Tibial nerve (tissue), 4 donors: ENCODE data around the gene SLC35G3.

Experiments used
- CTCF ChIP-seq, 5 experiments: fragments of 200-600 bp in 3 of 5; fragments of 450-650 bp in 2 of 5; sonication (generic) in 3 of 5; IDR thresholded peaks; one replicate each; pipeline ENCODE4 v1.5.1; 2016 to 2019; ENCODE audit warnings: antibody characterized with exemption in 5 of 5, mild to moderate bottlenecking in 3 of 5, moderate library complexity in 2 of 5
- EP300 ChIP-seq, 2 donors: sonication (generic); formaldehyde crosslinking; IDR thresholded peaks; one replicate each; pipeline ENCODE4 v1.6.1; 2017; ENCODE audit warnings: antibody characterized with exemption in 2 of 2, mild to moderate bottlenecking in 1 of 2
- POLR2A ChIP-seq, 2 donors: fragments of 450-650 bp; IDR thresholded peaks; one replicate each; pipeline ENCODE4 v1.6.1; 2017; ENCODE audit warnings: antibody characterized with exemption in 2 of 2, mild to moderate bottlenecking in 2 of 2, moderate library complexity in 2 of 2

GRCh38 chr17:35161281-35161761 lies 32.9 kb downstream of the SLC35G3 start:
- TF ChIP-seq CTCF (IDR thresholded peaks at IDR 0.05): no peak
- no peak for TF ChIP-seq POLR2A (IDR thresholded peaks at IDR 0.05)
- no peak for TF ChIP-seq EP300 (IDR thresholded peaks at IDR 0.05)
